Measurements from ENCODE around the gene CDH4. TPM values are rescaled to one million over a fixed set of nuclear protein-coding genes. Genes with fewer than 3 reads are reported as not detected.

Gene CDH4
- total RNA-seq, 1 donor from 2014 or later, result 3.2 TPM

DNA sequence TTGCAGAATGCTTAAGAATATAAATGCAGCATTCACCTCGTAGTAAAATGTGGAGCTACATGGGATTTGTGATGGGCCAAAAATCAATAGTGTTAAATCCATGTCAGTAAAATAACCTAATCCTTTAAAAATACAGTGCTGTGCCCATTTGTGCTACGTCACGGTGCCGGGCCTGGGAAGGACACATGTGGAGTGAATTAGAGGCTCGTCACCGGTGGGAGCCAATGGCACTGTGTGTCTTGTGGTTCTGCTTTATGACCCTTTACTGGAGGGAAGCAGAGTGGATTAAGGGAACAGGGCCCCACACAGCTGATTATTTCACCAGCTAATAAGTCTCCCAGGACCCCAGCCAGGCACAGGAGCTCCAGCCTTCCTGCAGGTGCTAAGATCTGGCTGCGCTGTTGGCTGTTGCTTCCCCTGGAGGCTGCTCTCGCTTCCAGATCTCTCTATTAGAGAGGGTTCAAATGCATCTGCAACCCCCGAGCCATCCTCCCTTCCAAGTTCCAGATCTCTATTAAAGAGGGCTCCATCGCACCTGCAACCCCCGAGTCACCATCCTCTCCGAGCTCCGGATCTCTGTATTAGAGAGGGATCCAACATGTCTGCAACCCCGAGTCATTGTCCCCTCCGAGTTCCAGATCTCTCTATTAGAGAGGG lies 405.8 kb downstream of the CDH4 start:
- H3K36me3 Mint-ChIP-seq (ENCODE audit: low read depth, unreplicated experiment), result no peaks in the 10 kb centered on the region
- Histone ChIP-seq H3K4me2 (ENCODE audit: low read length) (no peak overlapping the region), H3K79me2 (ENCODE audit: insufficient read depth, low read length) (no peaks in the 10 kb centered on the region), H3K4me1 (ENCODE audit: insufficient read depth, low read length) (no peaks in the 10 kb centered on the region), H3K36me3 (ENCODE audit: insufficient read depth, low read length) (no peaks in the 10 kb centered on the region), H4K20me1 (ENCODE audit: insufficient read depth, low read length) (no peaks in the 10 kb centered on the region), H3K27ac (ENCODE audit: low read depth, low read length) (no peak overlapping the region), H3K9ac (ENCODE audit: low read length) (no peak overlapping the region), H3K4me3 (ENCODE audit: insufficient read depth, low read depth, low read length) (no peak overlapping the region), H3K27me3 (ENCODE audit: insufficient read depth, low read length) (no peaks in the 10 kb centered on the region), H2AFZ (ENCODE audit: low read depth, low read length) (no peak overlapping the region), H3K9me3 (ENCODE audit: insufficient read depth, low read depth, low read length) (no peaks in the 10 kb centered on the region)
- FAIRE-seq (no peak), DNase-seq (ENCODE audit: low read depth) (no peak)
- no peak overlapping the region for H3K4me3 Mint-ChIP-seq (ENCODE audit: unreplicated experiment)
- peaks cover 7% of the 10 kb centered on the region for H3K9me3 Mint-ChIP-seq (ENCODE audit: unreplicated experiment)
- H3K4me1 Mint-ChIP-seq (ENCODE audit: low read depth, unreplicated experiment), result no peaks in the 10 kb centered on the region
- no peak for TF ChIP-seq CTCF (IDR thresholded peaks at IDR 0.05; ENCODE audit: insufficient read depth, low read depth, low read length)
- no peak for TF ChIP-seq EZH2 (IDR thresholded peaks at IDR 0.05; ENCODE audit: insufficient read depth, low read length)
- no peak overlapping the region for H3K27ac Mint-ChIP-seq (ENCODE audit: unreplicated experiment)
- H3K27me3 Mint-ChIP-seq (ENCODE audit: low read depth, unreplicated experiment), result peaks cover 22% of the 10 kb centered on the region

- Mint-ChIP-seq H3K4me3 (ENCODE audit: unreplicated experiment) (no peak overlapping the region), H3K27me3 (ENCODE audit: low read depth, unreplicated experiment) (peaks cover 22% of the 10 kb centered on the region), H3K36me3 (ENCODE audit: low read depth, unreplicated experiment) (no peaks in the 10 kb centered on the region), H3K9me3 (ENCODE audit: unreplicated experiment) (peaks cover 7% of the 10 kb centered on the region), H3K4me1 (ENCODE audit: low read depth, unreplicated experiment) (no peaks in the 10 kb centered on the region), H3K27ac (ENCODE audit: unreplicated experiment) (no peak overlapping the region)
- no peak overlapping the region for H3K27ac ChIP-seq (ENCODE audit: low read depth, low read length)
- H2AFZ ChIP-seq (ENCODE audit: low read depth, low read length), result no peak overlapping the region
- H3K4me3 ChIP-seq (ENCODE audit: insufficient read depth, low read depth, low read length), result no peak overlapping the region
- H3K4me2 ChIP-seq (ENCODE audit: low read length), result no peak overlapping the region
- H4K20me1 ChIP-seq (ENCODE audit: insufficient read depth, low read length), result no peaks in the 10 kb centered on the region
- TF ChIP-seq EZH2 (IDR thresholded peaks at IDR 0.05; ENCODE audit: insufficient read depth, low read length), result no peak
- no peak for TF ChIP-seq CTCF (IDR thresholded peaks at IDR 0.05; ENCODE audit: insufficient read depth, low read depth, low read length)
- H3K27me3 ChIP-seq (ENCODE audit: insufficient read depth, low read length), result no peaks in the 10 kb centered on the region
- H3K9ac ChIP-seq (ENCODE audit: low read length), result no peak overlapping the region
- H3K36me3 ChIP-seq (ENCODE audit: insufficient read depth, low read length), result no peaks in the 10 kb centered on the region
- DNase-seq (ENCODE audit: low read depth) (no peak), FAIRE-seq (no peak)
- no peaks in the 10 kb centered on the region for H3K79me2 ChIP-seq (ENCODE audit: insufficient read depth, low read length)
- H3K4me1 ChIP-seq (ENCODE audit: insufficient read depth, low read length), result no peaks in the 10 kb centered on the region
- no peaks in the 10 kb centered on the region for H3K9me3 ChIP-seq (ENCODE audit: insufficient read depth, low read depth, low read length)
These were observed 406.5 kb downstream of the CDH4 start for GRCh38 chr20:61658563-61658962.

GRCh38 chr20:61659246-61659993 lies 407.4 kb downstream of the CDH4 start:
- no peak overlapping the region for H3K4me3 ChIP-seq (ENCODE audit: insufficient read depth, low read depth, low read length)
- H3K27ac ChIP-seq (ENCODE audit: low read depth, low read length), result no peak overlapping the region
- H3K9me3 ChIP-seq (ENCODE audit: insufficient read depth, low read depth, low read length), result no peaks in the 10 kb centered on the region
- Mint-ChIP-seq H3K9me3 (ENCODE audit: unreplicated experiment) (peaks cover 3% of the 10 kb centered on the region), H3K4me3 (ENCODE audit: unreplicated experiment) (no peak overlapping the region), H3K27me3 (ENCODE audit: low read depth, unreplicated experiment) (peaks cover 24% of the 10 kb centered on the region), H3K4me1 (ENCODE audit: low read depth, unreplicated experiment) (peaks cover under 1% of the 10 kb centered on the region), H3K36me3 (ENCODE audit: low read depth, unreplicated experiment) (no peaks in the 10 kb centered on the region), H3K27ac (ENCODE audit: unreplicated experiment) (no peak overlapping the region)
- TF ChIP-seq CTCF (IDR thresholded peaks at IDR 0.05; ENCODE audit: insufficient read depth, low read depth, low read length), result no peak
- no peak for TF ChIP-seq EZH2 (IDR thresholded peaks at IDR 0.05; ENCODE audit: insufficient read depth, low read length)
- no peaks in the 10 kb centered on the region for H3K4me1 ChIP-seq (ENCODE audit: insufficient read depth, low read length)
- FAIRE-seq (no peak), DNase-seq (ENCODE audit: low read depth) (no peak)
- no peaks in the 10 kb centered on the region for H3K36me3 ChIP-seq (ENCODE audit: insufficient read depth, low read length)
- no peak overlapping the region for H3K9ac ChIP-seq (ENCODE audit: low read length)
- no peaks in the 10 kb centered on the region for H3K27me3 ChIP-seq (ENCODE audit: insufficient read depth, low read length)
- H3K79me2 ChIP-seq (ENCODE audit: insufficient read depth, low read length), result no peaks in the 10 kb centered on the region
- H4K20me1 ChIP-seq (ENCODE audit: insufficient read depth, low read length), result no peaks in the 10 kb centered on the region
- H3K4me2 ChIP-seq (ENCODE audit: low read length), result no peak overlapping the region
- no peak overlapping the region for H2AFZ ChIP-seq (ENCODE audit: low read depth, low read length)

Data from astrocyte (in vitro differentiated cells and primary cell).